Mesenteric fat pad (tissue), 1 donor: ENCODE measurements around the gene TEC. TPM values are rescaled to one million over a fixed set of nuclear protein-coding genes. Genes with fewer than 3 reads are reported as not detected.

Experiments used
- DNase-seq: peaks from one replicate; pipeline ENCODE4 v3.0.0-alpha.2; 2020; ENCODE audit warnings: low spot score
- total RNA-seq: library from RNA; stranded (reverse); fragmentation: NEBNext Ultra II Directional; extraction: Animal tissue kit (Norgen Biotek cat#: 25700); gene quantifications from one replicate; pipeline ENCODE4 v1.2.1, GENCODE V29; 2021
- donor health status: DM: yes; HTN: yes; CAD: no.

Gene TEC
- total RNA-seq, 1 donor from 2014 or later = 5.4 TPM

DNA sequence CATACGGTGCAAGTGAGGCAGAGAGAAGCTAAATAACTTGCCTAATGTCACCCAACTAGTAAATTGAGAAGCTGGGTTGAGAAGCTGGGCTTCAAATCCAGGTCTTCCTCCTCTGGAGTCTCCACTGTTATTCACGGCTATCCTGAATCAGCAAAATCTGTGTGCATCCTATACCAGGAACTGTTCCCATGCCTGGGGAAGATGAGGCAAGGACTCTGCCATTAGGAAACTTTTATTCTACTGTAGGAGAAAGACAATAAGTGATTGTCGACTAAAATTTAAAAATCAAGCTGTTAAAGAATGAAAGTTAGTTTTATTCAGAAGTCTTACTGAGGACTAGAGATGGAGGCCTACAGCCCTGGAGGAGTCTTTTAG, 872 bp upstream of the TEC start:
- DNase-seq = no peak

DNA sequence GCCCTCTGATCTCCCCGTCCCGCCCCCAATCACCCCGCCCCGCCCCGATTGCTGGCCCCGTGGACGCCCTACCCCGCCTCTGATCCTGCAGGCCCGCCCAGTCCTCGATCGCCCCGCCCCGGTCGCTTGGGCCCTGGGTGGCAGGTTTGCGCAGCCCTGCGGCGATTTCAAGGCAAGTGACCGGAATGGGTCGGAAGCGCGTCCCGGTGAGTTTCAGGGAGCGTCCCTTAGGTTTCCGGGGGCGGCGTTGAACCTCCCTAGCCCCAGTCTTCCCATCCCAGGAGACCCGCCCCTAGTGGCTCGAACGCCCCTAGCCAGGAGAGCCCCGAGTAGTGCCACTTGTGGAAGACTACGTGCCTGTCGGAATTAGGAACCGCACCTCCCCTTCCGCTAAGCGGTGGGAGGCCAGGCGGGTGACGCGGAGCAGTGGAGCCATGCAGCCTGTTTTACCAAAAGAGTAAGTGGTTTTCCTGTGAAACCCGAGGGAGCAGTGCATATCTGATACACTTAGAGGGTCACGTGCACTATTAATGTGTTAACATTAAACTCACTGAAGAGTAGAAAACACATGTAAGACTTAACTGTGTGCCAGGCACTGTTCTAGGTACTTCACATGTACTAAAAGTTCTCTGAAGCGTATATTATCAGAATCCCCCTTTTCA, 354 bp upstream of the TEC start:
- DNase-seq = peak; percentile 97

DNA sequence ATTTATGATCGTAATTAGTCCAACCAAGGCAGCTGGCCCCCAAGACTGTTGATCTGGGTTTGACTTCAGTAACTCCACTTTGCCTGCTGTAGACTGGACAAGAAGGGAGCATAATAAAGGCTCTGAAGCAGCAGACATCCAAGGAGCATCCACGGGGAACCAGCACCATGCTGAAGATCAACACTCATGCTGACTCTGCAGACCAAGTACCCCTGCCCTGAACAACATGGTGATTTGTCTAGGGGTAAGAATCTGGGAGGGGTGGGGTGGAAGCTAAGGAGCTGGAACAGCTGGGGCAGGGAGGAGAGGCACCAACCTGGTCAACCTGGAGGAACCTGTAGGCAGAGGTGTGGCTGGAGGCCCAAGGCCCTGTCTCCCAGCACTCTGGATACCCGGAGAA, 2.1 kb downstream of the TEC start:
- DNase-seq = no peak

DNA sequence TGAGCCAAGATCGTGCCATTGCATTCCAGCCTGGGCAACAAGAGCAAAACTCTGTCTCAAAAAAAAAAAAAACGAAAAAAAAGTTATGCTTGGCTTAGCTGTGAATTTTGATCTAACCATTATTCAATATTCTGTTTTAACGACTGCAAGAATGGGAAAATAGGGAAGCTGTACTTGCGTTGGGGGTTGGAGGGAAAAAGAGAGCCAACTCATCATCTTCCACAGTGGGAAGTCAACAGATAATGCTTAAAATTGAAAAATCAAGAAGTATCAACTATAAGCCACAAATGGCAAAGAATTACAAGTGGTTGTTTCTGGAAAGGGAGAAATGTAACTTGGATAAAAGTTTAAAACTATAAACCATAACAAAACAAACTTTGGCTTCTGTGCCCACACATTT, 2.9 kb downstream of the TEC start:
- DNase-seq = no peak

DNA sequence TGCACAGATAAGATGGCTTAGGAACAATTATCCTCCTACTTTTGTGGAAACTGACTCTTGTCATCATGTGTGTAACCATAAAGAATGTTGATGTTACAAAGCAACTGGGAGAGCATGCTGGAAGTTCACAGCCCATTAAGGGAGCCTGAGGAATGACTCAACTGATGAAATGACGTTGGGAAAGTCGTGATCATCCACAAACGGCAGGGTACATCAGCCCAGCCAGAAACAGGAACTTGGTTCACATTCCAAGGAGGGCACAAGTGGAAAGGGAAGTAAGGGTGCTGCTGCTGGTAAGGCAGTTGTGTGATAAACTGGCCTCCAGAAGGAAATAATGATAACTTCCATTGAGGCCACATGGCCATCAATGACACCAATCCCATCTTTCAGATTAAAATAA, 6.7 kb downstream of the TEC start:
- DNase-seq = no peak

DNA sequence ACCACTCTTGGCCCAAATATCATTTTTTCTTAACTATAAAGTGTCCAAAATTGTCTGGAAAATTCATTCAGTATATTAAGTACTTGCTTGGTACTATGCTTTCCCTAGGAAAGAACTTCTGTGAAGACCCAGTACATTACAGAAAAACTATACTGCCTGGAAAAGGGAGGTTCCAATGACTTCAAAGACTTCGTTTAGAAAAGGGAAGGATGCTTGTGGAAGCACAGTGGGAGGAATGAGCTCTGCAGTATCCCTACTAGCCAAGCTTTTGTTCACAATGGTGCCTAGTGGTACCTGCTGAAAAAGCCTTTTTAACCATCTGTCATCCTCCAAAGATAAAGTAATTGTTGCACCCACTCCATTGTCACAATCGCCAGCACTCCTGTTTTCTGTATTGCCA, 7.2 kb downstream of the TEC start:
- no peak for DNase-seq

DNA sequence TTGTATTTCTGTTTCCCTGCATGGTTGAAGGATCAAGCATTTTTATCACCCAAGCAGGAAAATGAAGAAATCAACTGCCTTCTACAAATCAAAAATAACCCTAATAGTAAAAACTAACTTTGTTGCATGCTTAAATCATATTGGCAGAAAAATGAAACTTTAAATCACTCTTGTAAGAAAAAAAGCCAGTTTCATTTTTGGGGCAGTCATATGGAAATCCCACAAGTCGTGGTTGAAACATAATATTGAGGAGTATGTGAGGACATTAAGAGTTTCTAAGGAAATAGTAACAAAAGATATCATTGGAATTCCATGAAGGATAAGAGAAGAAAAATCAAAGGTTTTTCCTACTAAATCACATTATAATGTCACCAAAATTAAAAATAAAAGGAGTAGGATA, 8.4 kb downstream of the TEC start:
- DNase-seq = no peak

DNA sequence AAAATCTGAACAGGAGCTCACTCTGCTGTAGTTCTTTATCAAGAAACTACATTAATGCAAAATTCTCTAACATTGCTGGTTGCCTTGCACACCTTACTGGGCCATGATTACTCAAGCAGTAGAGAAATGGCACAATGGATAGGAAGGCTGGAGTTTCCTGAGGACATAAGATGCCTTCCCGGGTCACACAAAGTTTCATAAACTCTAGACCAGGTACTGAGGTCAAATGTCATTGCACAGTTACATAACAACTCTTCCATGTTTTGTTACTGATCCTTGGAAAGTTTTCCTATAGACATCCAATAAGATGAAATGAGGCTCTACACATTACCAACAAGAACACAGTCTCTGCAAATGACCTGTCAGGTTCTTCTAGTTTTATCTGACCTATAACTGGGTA, 9.9 kb downstream of the TEC start:
- DNase-seq = no peak

DNA sequence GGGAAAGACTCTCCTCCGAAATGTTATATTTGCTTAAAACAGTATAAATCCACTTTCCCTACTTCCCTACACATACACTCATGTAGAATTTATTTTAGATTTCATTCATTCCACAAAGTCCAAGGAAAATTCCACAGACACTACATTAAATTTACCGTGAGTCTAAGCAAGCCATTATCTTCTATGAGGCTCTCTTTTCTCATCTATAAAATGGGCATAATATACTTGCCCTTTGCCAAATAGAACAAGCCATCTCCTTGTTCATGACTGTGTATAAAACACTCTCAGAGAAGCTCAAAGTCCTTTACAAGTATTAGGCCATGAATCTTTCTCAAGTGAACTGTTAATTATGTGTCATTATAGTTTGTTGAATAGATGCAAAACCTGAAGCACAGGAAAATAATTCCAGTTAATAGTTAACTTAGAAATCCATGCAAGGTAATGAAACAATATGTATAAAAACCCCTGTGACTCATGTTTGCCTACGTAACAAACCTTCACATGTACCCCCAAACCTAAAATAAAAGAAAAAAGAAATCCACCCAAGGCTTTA, 10.7 kb downstream of the TEC start:
- no peak for DNase-seq

DNA sequence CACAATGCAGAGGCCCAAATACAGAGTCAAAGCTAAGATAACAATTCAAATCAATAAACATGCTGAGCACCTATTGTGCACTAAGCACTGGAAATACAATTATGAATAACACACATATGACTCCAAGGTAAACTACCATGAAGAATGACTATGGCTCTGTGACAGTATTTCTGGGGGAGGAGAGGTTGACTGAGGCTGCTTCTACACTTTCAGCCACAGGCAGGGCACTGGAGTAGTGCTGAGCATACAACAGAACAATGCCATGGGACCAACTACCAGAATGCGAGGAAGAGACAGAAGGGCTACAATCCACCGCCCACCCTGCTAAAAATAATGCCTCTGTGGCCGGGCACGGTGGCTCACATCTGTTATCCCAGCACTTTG, 13.7 kb downstream of the TEC start:
- DNase-seq = no peak

DNA sequence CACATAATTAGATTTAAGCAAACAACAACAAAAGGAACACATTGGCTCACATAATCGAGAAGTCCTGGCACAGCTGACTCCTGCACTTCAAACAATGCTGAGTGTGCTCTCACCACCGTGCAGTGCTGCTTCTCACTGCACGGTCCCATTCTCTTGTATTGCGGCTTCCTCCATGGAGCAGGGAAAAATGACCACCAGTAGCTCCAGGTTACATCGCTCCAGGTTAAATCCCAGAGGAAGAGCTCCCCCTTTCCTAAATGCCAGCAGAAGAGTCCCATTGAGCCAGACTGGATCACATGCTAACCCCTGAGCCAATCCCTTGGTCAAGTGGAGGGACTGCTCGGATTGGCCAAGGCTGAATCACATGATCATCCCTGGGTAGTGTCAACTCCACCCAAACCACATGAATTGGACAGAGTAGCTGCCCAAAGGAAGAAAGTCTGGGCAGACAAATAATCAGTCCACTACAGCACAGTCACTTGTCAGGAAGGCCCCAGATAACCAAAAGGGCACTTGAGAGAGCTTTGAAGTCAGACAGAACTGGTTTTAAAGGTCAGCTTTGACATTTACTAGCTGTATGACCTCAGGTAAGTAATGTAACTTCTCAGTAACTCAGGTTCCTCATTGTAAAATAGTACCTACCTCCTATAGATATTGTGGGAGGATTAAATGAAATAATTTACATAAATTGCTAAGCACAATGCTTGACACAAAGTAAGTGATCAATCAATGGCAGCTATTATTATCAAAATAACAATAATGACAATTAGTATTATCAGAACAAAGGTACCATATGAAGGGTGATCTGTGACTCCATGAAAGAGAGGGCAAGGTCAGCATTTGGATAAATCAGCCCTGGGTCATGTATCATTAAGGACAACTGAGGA, 14.3 kb downstream of the TEC start:
- no peak for DNase-seq

DNA sequence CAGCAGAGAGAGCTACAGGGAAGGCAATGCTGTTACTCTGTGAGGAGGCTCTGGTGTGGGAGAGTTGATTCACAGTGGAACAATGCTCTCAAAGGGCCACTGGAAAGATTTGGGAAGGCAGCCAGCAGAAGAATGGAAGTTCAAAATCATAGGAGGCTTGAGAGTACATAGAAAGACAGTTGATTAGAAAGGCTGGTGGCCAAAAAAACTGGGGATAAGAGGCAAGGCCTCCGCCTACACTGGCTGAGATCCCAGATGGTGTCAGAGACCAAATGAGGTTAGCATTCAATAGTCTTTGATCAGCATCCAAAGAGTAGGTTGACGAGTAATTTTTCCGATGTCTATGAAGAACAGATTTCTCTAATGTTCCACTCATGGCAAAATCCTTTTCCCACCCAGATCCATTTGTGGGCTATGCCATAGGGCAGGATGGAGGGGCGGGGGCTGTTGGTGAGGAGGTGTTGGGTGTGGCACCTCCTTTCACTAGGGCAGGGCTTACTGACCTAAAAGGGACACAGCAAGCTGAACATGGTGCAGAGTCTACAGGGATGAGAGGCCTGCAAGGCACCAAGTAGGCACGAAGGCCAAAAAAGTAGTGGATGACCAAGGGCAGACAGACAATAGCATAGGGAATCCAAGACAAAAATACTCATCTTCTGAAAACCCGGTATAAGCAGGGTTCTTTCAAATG, 15.1 kb downstream of the TEC start:
- DNase-seq = no peak

DNA sequence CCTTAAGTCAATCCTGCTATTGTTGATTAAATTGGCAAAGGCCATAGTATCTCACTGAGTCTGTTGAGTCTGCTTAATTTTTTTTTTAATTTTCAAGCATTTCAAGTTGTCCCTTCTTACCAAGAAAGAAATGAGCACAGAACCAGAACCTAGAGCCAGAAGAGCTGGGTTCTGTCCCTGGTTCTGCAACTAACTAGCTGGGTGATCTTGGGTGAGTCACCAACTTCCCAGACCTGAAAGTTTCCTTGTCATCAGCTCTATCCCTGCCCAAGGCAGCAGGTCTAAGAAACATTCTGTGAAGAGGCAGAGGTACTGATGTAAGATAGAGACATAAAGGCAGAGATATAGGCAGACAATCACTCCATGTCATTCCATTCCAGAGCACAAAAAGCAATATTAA, 17.3 kb downstream of the TEC start:
- DNase-seq = no peak

DNA sequence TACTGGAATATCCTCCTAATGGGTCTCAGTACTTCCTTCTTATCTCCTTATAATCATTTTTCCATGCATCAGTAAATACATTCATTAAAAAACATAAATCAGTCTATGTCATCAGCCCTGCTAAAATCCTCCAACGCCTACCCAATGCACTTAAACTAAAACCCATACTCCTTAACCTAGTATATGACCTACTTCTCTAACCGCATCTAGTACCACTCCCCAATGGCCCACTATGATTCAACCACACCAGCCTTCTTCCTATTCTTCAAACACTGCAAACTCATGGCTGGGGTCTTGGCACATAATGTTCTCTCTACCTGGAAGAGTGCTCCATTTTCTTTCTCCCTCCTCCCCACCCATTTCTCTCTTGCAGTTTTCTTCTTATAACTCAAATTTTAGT, 18.7 kb downstream of the TEC start:
- DNase-seq = no peak

DNA sequence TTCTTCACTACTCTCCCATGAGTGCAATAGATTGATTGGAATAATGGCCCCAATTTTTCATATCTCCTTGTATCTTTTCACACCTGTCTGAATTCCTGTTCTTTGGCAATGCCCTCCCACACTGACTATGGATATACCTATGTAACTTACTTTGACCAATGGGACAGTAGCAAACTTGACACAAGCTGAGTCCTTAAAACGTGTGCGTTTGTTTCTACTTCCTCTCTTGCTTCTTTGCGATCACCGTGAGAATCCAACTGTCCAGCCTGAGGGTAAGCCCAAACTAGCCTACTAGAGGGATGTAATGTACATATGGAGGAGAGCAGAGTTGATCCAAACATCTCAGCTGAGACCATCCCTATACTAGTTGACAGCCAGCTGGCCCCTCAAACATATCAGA, 19.3 kb downstream of the TEC start:
- DNase-seq = no peak

DNA sequence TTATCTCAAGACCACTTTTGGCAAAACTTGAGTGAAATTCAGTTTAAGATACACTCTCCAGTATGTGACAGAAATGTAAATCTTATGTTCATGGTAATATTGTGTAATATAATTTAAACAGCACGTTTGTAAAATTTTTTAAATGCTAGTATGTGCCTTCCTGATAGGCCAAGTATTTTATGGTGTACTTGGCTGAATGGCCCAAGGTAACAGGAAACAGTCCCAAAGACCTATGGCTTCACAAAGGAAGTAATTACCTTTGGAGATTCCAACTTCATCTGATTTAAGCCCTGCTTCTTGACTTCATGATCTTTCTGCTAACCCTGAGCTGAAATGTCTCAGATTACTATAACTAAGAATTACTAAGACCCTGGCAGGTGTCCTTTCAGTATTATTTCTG, 20.3 kb downstream of the TEC start:
- DNase-seq = no peak

DNA sequence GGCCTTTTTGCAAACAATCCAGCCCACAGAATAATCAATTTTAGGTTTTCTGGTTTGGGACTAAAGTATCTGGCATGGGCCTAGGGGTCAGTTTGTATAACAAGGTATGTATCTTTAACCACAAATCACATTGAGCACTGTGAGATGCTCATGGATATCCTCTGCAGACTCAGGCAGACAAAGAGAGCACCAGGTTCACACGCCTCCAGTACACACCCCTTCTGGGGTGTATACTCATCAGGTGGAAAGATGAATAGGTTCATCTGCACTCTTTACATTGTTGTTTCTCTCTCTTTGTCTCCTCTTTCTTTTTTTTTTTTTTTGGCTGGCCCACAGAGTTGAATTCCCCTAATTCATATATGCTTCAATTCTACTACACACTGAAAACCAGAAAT, 21.1 kb downstream of the TEC start:
- no peak for DNase-seq

DNA sequence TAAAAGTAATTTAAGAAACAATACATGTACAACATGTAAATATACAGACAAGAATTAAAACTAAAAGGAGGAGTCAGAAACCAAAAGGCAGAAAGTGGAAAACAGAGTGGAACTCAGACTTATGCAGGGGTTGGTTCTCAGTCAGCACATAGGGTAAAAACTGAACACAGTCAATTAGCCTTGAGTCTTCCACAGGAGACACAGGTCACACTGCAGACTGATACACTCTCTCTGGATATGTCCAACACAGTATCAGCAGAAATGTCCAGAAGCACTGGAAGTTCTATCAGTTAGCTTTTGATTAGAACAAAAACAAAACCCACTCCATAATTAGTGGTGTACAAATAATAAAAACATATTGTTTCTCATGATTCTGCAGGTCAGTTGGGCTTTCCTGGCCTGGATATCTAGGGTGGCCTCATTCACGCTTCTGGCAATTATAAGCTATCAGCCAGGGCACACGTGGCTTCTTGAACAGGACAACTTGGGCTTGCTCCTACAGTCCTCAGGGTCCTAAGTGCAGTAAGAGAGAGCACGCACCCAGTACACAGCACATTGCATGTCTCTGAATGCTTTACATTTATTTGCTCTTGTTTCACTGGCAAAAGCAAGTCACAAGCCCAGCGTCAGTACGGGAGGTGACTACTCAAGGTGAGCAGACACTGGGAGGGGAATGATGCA, 21.6 kb downstream of the TEC start:
- no peak for DNase-seq

DNA sequence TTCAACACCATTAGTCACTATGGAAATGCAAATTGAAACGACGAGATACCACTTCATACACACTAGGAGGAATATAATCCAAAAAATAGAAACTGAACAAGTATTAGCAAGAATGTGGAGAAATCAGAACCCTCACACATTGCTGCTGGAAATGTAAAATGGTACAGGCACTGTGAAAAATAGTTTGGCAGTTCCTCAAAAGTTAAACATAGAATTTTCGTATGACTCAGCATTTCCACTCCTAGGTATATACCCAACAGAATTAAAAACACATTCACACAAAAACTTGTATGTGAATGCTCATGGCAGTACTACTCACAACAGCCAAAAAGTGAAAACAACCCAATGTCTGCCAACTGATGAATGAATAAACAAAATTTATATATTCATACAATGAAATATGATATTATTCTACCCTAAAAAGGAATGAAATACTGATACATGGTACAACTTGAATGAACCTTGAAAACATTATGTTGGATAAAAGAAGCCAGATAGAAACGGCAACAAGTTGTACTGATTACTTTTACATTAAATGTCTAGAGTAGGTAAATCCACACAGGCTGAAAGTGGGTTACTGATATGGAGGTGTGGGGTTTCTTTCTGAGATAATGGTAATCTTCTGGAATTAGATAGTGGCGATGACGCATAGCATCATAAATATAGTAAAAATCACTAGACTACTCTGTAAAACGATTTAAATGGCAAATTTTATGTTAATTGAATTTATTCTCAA, 22.3 kb downstream of the TEC start:
- no peak for DNase-seq

DNA sequence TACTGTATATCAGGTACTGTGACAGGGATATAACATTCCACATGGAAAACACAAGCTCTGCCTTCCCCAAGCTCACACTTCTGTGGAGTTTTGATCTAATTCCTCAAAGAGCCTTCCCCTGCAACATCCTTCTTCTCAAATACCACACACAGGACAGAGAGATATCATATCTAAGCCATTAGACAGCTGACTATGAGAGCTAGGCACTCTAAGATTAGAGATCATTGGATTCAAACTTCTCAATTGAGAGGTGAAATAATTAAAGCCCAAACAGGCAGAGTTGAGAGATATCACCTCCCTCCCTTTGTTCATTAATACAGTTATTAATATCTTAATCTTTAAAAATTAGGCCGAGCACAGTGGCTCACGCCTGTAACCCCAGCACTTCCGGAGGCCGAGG, 25.0 kb downstream of the TEC start:
- DNase-seq = no peak

DNA sequence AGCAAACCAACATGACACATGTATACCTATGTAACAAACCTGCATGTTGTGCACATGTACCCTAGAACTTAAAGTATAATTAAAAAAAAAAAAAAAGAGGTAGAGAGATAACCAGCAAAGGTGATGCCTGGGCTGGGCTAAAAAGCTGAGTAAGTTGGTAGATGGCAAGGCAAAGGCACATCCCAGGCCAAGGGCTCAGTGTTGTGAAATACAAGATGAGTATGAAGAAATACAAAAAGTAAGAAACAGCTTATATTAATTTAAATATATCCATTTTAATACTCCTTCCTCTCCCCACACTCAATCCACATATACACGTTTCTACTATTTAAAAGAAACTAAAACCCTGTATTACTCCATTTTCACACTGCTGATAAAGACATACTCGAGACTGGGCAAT, 25.8 kb downstream of the TEC start:
- no peak for DNase-seq
